Measurements from ENCODE around the gene CFAP77. TPM values are rescaled to one million over a fixed set of nuclear protein-coding genes. Genes with fewer than 3 reads are reported as not detected.

CFAP77 gene
- total and polyA plus RNA-seq, 10 of the 15 experiments (the other 5 are each of a cell fraction or from before 2014, with no cell fraction given), result 0.33 TPM; not detected in 9

DNA sequence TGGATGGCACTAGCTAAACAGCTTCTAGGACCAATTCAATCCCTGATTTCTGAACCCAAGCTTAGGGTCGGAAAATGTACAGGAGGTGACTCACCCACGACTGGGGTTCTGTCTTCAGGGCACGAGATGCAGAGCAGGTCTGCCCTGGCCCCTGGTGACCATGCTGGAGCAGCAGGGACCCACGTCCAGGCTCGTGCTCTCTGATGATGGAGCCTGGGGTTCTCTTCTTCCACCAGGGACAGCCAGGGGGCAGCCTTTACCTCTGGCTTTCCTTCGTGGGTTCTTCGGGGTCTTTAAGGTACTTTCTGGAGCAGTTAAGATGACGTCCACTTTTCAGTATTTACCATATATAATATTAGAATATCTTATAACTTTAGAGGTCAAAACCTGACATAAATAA lies 2.1 kb downstream of the CFAP77 start (continued):
- no peak for TF ChIP-seq ZNF24 (IDR thresholded peaks at IDR 0.05)
- peak in 1 of 2 experiments; percentile 15; a peak in 1 of 4 replicates for TF ChIP-seq BHLHE40 (IDR thresholded peaks at IDR 0.05; ENCODE audit: borderline replicate concordance in 1 of 2, low read depth in 2 of 2, low read length in 1 of 2)
- TF ChIP-seq MEF2A (IDR thresholded peaks at IDR 0.05; ENCODE audit: insufficient read depth, low read depth, low read length), result no peak
- TF ChIP-seq SMC3 (IDR thresholded peaks at IDR 0.05; ENCODE audit: borderline replicate concordance, low read length), result peak; percentile 34; the same call in 1 of the 2 replicates
- TF ChIP-seq CREM (IDR thresholded peaks at IDR 0.05; ENCODE audit: low read depth), result no peak
- TF ChIP-seq RAD21 (IDR thresholded peaks at IDR 0.05; ENCODE audit: insufficient read depth, low read depth, low read length), result peak; percentile 35
- no peak for TF ChIP-seq RCOR1 (conservative IDR thresholded peaks at IDR 0.05; ENCODE audit: low read depth, low read length)

- ChIA-PET CTCF (interaction anchor here (0.9 to 4.6 kb wide), 4 partner anchors 45 to 558 kb away, joined by 3 to 39 read pairs (median 3); no protein-coding TSS in a partner anchor), RAD21 (ENCODE audit: unreplicated experiment) (interaction anchor here (1.5 kb wide), 1 partner anchor 63 kb away, joined by 4 read pairs; no protein-coding TSS in a partner anchor), SMC1A (ENCODE audit: uncharacterized antibody, unreplicated experiment) (interaction anchor here (1.0 kb wide), 1 partner anchor 489 kb away, joined by 4 read pairs; no protein-coding TSS in a partner anchor), POLR2A (interaction anchor here (0.5 kb wide), 1 partner anchor 25 kb away, joined by 4 read pairs; no protein-coding TSS in a partner anchor)
- no TSS peak for BruUV-seq (replicated peaks)
- no peak overlapping the region for H2AFZ ChIP-seq (ENCODE audit: control insufficient read depth, low read depth, low read length)
- H3K4me2 ChIP-seq (ENCODE audit: control insufficient read depth, insufficient read depth), result no peak overlapping the region
- no peaks in the 10 kb centered on the region for H3K36me3 ChIP-seq (ENCODE audit: control insufficient read depth in 2 of 2, insufficient read depth in 2 of 2, low read length in 1 of 2)
- H4K20me1 ChIP-seq (ENCODE audit: control insufficient read depth, insufficient read depth), result no peaks in the 10 kb centered on the region
- H3K9me3 ChIP-seq (replicated peaks; ENCODE audit: control insufficient read depth, insufficient read depth, low read length), result no peaks in the 10 kb centered on the region
- WGBS (ENCODE audit: insufficient coverage, insufficient replicate concordance, low lambda C conversion rate, missing lambda C conversion rate), result 0% methylated on average over 5 of the region's 5 CpGs
- intact Hi-C loops (cut with micrococcal nuclease; ENCODE audit: unreplicated experiment) (loop anchor here (5.0 to 10.0 kb wide), 2 partner anchors 93 to 241 kb away; no protein-coding TSS in a partner anchor), in situ Hi-C loops (cut with MboI) (loop anchor here (5.0 kb wide), 1 partner anchor 163 kb away; no protein-coding TSS in a partner anchor)
- no peak overlapping the region for H3K9ac ChIP-seq (ENCODE audit: control insufficient read depth, insufficient read depth, low read length)
- ATAC-seq (no peak), FAIRE-seq (no peak), DNase-seq (ENCODE audit: low read depth, low spot score) (no peak)
- H3K4me3 ChIP-seq, result no peak overlapping the region
- H3K4me1 ChIP-seq (ENCODE audit: control insufficient read depth, insufficient read depth, low read length), result peaks cover 9% of the 10 kb centered on the region
- H3K79me2 ChIP-seq (ENCODE audit: control insufficient read depth, insufficient read depth, low read length), result no peaks in the 10 kb centered on the region
- peaks cover 0 to 24% of the 10 kb centered on the region in 2 experiments; a peak in 2 of 4 replicates for H3K27me3 ChIP-seq (replicated peaks in 1 of 2; ENCODE audit: control insufficient read depth in 2 of 2, insufficient read depth in 2 of 2, low read length in 1 of 2)
- TF ChIP-seq, protein P1, sequence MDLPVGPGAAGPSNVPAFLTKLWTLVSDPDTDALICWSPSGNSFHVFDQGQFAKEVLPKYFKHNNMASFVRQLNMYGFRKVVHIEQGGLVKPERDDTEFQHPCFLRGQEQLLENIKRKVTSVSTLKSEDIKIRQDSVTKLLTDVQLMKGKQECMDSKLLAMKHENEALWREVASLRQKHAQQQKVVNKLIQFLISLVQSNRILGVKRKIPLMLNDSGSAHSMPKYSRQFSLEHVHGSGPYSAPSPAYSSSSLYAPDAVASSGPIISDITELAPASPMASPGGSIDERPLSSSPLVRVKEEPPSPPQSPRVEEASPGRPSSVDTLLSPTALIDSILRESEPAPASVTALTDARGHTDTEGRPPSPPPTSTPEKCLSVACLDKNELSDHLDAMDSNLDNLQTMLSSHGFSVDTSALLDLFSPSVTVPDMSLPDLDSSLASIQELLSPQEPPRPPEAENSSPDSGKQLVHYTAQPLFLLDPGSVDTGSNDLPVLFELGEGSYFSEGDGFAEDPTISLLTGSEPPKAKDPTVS (IDR thresholded peaks at IDR 0.05; ENCODE audit: low read depth, low read length), result no peak
- TF ChIP-seq BCLAF1 (IDR thresholded peaks at IDR 0.05) (no peak), GABPA (IDR thresholded peaks at IDR 0.05; ENCODE audit: low read depth) (no peak), CBX3 (IDR thresholded peaks at IDR 0.05; ENCODE audit: borderline replicate concordance, low read depth) (no peak), BACH1 (IDR thresholded peaks at IDR 0.05; ENCODE audit: borderline replicate concordance) (no peak), ESRRA (IDR thresholded peaks at IDR 0.05; ENCODE audit: low read length) (no peak), WRNIP1 (IDR thresholded peaks at IDR 0.05; ENCODE audit: borderline replicate concordance, low read depth, low read length) (no peak)
- TF ChIP-seq, protein P2, sequence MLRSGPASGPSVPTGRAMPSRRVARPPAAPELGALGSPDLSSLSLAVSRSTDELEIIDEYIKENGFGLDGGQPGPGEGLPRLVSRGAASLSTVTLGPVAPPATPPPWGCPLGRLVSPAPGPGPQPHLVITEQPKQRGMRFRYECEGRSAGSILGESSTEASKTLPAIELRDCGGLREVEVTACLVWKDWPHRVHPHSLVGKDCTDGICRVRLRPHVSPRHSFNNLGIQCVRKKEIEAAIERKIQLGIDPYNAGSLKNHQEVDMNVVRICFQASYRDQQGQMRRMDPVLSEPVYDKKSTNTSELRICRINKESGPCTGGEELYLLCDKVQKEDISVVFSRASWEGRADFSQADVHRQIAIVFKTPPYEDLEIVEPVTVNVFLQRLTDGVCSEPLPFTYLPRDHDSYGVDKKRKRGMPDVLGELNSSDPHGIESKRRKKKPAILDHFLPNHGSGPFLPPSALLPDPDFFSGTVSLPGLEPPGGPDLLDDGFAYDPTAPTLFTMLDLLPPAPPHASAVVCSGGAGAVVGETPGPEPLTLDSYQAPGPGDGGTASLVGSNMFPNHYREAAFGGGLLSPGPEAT (IDR thresholded peaks at IDR 0.05; ENCODE audit: low read depth), result no peak
- H3K27ac ChIP-seq (ENCODE audit: control insufficient read depth, insufficient read depth), result no peak overlapping the region
Measured at GRCh38 chr9:132413926-132414325, 3.9 kb downstream of the CFAP77 start.
